ENCODE measurements around the gene FFAR3.

The FFAR3 gene

GRCh38 chr19:35380450-35381124 is 22.3 kb downstream of the FFAR3 start:
- ChIA-PET CTCF (interaction anchor here (0.7 to 1.0 kb wide), 3 partner anchors 28 to 117 kb away, joined by 3 to 5 read pairs (median 4); no protein-coding TSS in a partner anchor), POLR2A (no interaction called here)
- no peaks in the 10 kb centered on the region for H3K36me3 ChIP-seq (ENCODE audit: control insufficient read depth in 2 of 2, insufficient read depth in 1 of 2, low read length in 2 of 2)
- no peak overlapping the region for H3K4me3 ChIP-seq (ENCODE audit: low read depth, low read length)
- H3K4me1 ChIP-seq (ENCODE audit: control insufficient read depth, insufficient read depth, low read length) = no peaks in the 10 kb centered on the region
- no peak overlapping the region for H3K27ac ChIP-seq (ENCODE audit: extremely low read depth, low read depth, low read length)
- peaks cover 17% of the 10 kb centered on the region for H3K9me3 ChIP-seq (ENCODE audit: control insufficient read depth, insufficient read depth, low read depth, low read length)
- TF ChIP-seq ZNF426 (tag by site-specific recombination; IDR thresholded peaks at IDR 0.05) (no peak), KLF16 (tag by site-specific recombination; IDR thresholded peaks at IDR 0.05) (no peak), ELK4 (IDR thresholded peaks at IDR 0.05; ENCODE audit: borderline replicate concordance, low read depth, low read length) (no peak), ZNF266 (tag by site-specific recombination; IDR thresholded peaks at IDR 0.05; ENCODE audit: low read depth) (no peak), ZNF544 (tag by site-specific recombination; IDR thresholded peaks at IDR 0.05) (no peak), ZNF514 (tag by site-specific recombination; IDR thresholded peaks at IDR 0.05) (no peak), ZNF48 (tag by site-specific recombination; IDR thresholded peaks at IDR 0.05) (no peak), ZNF76 (tag by site-specific recombination; IDR thresholded peaks at IDR 0.05; ENCODE audit: borderline replicate concordance, low read depth) (no peak), PRDM4 (tag by site-specific recombination; IDR thresholded peaks at IDR 0.05) (no peak), ZNF175 (tag by site-specific recombination; IDR thresholded peaks at IDR 0.05) (no peak), ZNF148 (tag by site-specific recombination; IDR thresholded peaks at IDR 0.05; ENCODE audit: borderline replicate concordance) (no peak), ZNF843 (tag by site-specific recombination; IDR thresholded peaks at IDR 0.05) (no peak), ZNF654 (tag by site-specific recombination; IDR thresholded peaks at IDR 0.05; ENCODE audit: low read depth) (no peak), ZNF600 (tag by site-specific recombination; IDR thresholded peaks at IDR 0.05) (no peak), ZNF658 (tag by site-specific recombination; IDR thresholded peaks at IDR 0.05) (no peak), ZBTB10 (tag by site-specific recombination; IDR thresholded peaks at IDR 0.05) (no peak)

GRCh38 chr19:35381318-35381717 is 23.1 kb downstream of the FFAR3 start:
- ChIA-PET POLR2A (no interaction called here), CTCF (interaction anchor here (0.6 to 1.0 kb wide), 3 partner anchors 29 to 114 kb away, joined by 3 to 5 read pairs (median 4); no protein-coding TSS in a partner anchor)
- TF ChIP-seq ZNF692 (tag by site-specific recombination; IDR thresholded peaks at IDR 0.05) (no peak), EGR2 (tag by site-specific recombination; IDR thresholded peaks at IDR 0.05; ENCODE audit: low read depth) (0 out of 2 replicates have a peak, but pooled peaks have one; percentile 5)
- H3K4me1 ChIP-seq (ENCODE audit: control insufficient read depth, insufficient read depth, low read length) = no peaks in the 10 kb centered on the region
- H3K9me3 ChIP-seq (ENCODE audit: control insufficient read depth, insufficient read depth, low read depth, low read length) = peaks cover 13% of the 10 kb centered on the region
- H3K4me3 ChIP-seq (ENCODE audit: low read depth, low read length) = no peak overlapping the region
- H3K36me3 ChIP-seq (ENCODE audit: control insufficient read depth in 2 of 2, insufficient read depth in 1 of 2, low read length in 2 of 2) = no peaks in the 10 kb centered on the region
- H3K27ac ChIP-seq (ENCODE audit: extremely low read depth, low read depth, low read length) = no peak overlapping the region

Measured in HEK293 (cell line).